ENCODE data around the gene EMP2. TPM values are rescaled to one million over a fixed set of nuclear protein-coding genes. Genes with fewer than 3 reads are reported as not detected.

Gene EMP2
- total RNA-seq, 1 experiment from 2014 or later = 14.4 TPM

GRCh38 chr16:10569621-10570020, 10.8 kb downstream of the EMP2 start:
- peaks cover 4 to 7% of the 10 kb centered on the region in 2 experiments; a peak in 4 of 5 replicates for H3K9me3 Mint-ChIP-seq

More at GRCh38 chr16:10569621-10570020, 10.8 kb downstream of the EMP2 start:
- Histone ChIP-seq H4K8ac (replicated peaks; ENCODE audit: insufficient read length, low read depth, low read length) (no peak overlapping the region), H3K79me1 (ENCODE audit: insufficient read depth, low read depth, low read length, poor library complexity, severe bottlenecking) (no peaks in the 10 kb centered on the region), H4K91ac (ENCODE audit: insufficient read length, low read depth, low read length) (no peak overlapping the region), H3K14ac (ENCODE audit: insufficient read depth, low read length) (no peak overlapping the region), H2BK120ac (ENCODE audit: low read depth, low read length, poor library complexity, severe bottlenecking) (no peak overlapping the region), H3K9ac (ENCODE audit: extremely low read depth, insufficient read length, low read length) (no peak overlapping the region), H3K4ac (ENCODE audit: low read depth, low read length) (no peak overlapping the region), H2BK15ac (ENCODE audit: low read depth, low read length) (no peak overlapping the region), H3K9me3 (ENCODE audit: control insufficient read depth, low read depth, low read length) (no peaks in the 10 kb centered on the region), H3K23ac (ENCODE audit: insufficient read length, low read depth, low read length) (no peak overlapping the region), H2AK5ac (ENCODE audit: insufficient read length, low read length) (no peak overlapping the region), H3K18ac (ENCODE audit: insufficient read length, low read depth, low read length) (no peak overlapping the region), H2BK12ac (ENCODE audit: insufficient read length, low read depth, low read length) (no peak overlapping the region), H2BK5ac (ENCODE audit: insufficient read length, low read length) (no peak overlapping the region), H3K4me2 (ENCODE audit: insufficient read depth, insufficient read length, low read length) (no peak overlapping the region), H2BK20ac (ENCODE audit: low read depth, low read length, poor library complexity, severe bottlenecking) (no peak overlapping the region), H2AFZ (ENCODE audit: low read length) (no peak overlapping the region), H3K79me2 (ENCODE audit: insufficient read depth, low read length) (peaks cover 3% of the 10 kb centered on the region; the same call in 1 of the 2 replicates), H3K4me1 (ENCODE audit: insufficient read depth, low read length) (no peaks in the 10 kb centered on the region), H3T11ph (ENCODE audit: low read length) (no peak overlapping the region), H3K27ac (ENCODE audit: insufficient read length, low read depth, low read length) (no peak overlapping the region), H4K5ac (ENCODE audit: insufficient read length, low read depth, low read length) (no peak overlapping the region), H3K27me3 (ENCODE audit: insufficient read depth, low read length) (no peaks in the 10 kb centered on the region), H4K20me1 (ENCODE audit: control insufficient read depth, insufficient read depth, insufficient read length) (no peaks in the 10 kb centered on the region), H3K23me2 (ENCODE audit: insufficient read length, low read depth, low read length, poor library complexity, severe bottlenecking) (no peaks in the 10 kb centered on the region), H3K56ac (ENCODE audit: insufficient read length, low read depth, low read length) (no peak overlapping the region)
- H3K27me3 Mint-ChIP-seq (ENCODE audit: low read depth) = no peaks in the 10 kb centered on the region; the same call in 1 of the 2 replicates
- WGBS (ENCODE audit: extremely low coverage, insufficient read length, low lambda C conversion rate) = no CpG with 5 or more reads among the region's 8 CpGs
- H3K27ac Mint-ChIP-seq = peak overlapping the region in 1 of 3 experiments; percentile 18; a peak in 2 of 7 replicates
- no peak for TF ChIP-seq CTCF (conservative IDR thresholded peaks at IDR 0.05)
- peaks cover 0 to 6% of the 10 kb centered on the region in 2 experiments; a peak in 2 of 4 replicates for H3K4me1 Mint-ChIP-seq
- no peak for DNase-seq
- peaks cover 0 to 7% (median 4%) of the 10 kb centered on the region in 3 experiments; a peak in 6 of 7 replicates for H3K36me3 Mint-ChIP-seq (ENCODE audit: insufficient read depth in 1 of 3, low read depth in 3 of 3)
- no peak overlapping the region for H3K4me3 Mint-ChIP-seq

All from H9 (cell line).